Measurements from ENCODE around the gene SPATS1.

SPATS1 gene, protein sequence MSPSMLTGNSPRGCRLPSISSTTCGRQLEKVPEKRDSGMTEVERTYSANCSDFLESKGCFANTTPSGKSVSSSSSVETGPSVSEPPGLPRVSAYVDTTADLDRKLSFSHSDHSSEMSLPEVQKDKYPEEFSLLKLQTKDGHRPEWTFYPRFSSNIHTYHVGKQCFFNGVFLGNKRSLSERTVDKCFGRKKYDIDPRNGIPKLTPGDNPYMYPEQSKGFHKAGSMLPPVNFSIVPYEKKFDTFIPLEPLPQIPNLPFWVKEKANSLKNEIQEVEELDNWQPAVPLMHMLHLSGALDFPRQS

DNA sequence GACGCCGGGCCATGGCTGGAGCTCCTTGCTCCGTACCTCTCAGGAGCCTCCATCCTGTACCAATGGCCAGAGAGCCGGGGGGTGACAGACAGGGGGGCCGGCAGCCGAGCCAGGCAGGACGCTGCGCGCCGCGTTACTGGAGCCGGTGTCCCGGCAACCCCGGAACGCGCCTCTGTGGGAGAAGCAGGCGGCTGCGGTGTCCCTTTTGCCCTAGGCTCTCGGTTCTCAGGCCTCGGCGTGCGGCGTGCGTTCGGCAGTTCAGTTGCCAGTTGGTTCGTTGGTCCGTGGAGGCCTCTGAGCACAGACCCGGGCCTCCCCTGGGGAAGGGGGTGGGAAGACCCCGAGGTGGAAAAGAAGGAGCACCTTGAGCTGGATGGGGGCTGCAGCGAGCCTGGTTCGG, at the start of gene SPATS1:
Gene SPATS1, plus strand, starts transcription at position 162 of the 400 bp plus-strand sequence. CDS start 446 bp downstream, outside the sequence.
- DNase-seq: no peak

DNA sequence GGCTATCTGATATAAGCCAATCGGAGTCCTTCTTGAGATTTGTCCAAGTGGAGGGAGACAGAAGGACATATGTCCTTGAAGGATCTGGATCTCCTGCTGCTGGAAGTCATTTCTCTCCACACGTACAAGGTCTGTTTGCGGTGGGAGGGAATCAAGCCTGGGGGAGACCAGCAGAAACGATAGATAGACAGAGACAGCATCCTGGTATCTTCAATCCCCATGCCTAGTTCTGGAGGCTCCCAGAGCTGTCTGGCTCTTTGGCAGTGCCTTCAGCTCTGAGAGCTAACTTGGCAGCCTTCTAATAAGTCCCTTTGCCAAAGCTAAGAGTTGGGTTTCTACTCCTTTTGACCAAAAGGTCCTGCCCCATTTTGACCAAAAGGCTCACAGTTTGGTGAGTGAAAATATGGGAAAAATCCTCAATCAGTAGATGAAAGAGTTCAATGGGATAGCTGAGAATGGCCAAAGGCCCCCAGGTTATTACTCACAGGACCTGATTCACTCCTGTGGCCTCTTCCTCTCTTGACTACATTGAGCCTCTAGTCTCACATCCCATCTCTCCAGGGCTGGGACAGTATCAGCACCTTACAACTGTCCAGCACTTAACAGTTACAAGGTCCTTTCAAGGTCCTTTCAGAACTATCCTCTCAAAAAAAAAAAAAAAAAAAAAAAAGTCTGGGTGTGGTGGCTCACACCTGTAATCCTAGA, 49.6 kb upstream of the SPATS1 start:
- no peak for DNase-seq

DNA sequence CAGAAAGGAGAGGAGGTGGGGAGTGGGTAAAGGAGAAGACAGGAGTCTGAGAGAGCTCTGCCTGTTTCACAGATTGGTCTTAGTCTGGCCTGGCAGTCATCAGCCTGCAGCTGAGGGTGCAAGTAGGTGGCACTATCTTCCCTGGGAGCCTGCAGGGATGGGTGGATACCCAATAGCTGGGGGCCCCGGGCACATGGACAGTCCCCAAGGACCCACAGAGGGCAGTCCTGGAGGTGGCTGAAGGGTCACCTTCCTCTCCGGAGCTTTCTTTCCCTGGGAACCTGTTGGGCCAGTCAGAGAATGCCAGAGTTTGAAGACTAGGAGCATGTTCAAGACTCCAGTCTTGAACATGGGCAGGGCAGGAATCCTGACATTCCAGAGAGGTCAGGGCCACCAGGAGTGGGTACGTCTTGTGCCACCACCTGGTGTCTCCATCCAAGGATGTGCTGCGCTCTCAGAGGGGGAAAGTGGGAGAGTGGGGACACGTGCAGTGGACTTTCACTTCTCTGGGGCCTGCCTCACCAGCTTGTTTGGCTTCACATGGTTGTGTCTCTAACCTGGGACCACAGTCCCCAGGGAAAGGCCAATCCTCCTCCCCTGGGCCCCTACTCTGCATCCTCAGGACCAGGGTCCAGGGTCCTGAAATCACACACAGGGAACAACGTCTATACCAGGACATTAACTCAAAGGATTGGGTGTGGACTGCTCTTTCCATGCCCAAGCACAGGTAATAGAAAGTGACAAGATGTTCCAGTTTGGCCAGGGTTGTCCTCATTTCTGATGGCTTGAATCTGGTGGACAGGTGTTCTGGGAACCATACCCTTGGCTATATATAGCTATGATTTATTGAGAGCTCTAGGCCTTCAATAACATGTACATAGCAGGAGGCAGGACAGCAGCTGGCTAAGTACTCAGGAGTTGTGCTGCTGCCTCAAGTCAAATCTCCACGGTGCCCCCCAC, 47.3 kb upstream of the SPATS1 start:
- DNase-seq: no peak

DNA sequence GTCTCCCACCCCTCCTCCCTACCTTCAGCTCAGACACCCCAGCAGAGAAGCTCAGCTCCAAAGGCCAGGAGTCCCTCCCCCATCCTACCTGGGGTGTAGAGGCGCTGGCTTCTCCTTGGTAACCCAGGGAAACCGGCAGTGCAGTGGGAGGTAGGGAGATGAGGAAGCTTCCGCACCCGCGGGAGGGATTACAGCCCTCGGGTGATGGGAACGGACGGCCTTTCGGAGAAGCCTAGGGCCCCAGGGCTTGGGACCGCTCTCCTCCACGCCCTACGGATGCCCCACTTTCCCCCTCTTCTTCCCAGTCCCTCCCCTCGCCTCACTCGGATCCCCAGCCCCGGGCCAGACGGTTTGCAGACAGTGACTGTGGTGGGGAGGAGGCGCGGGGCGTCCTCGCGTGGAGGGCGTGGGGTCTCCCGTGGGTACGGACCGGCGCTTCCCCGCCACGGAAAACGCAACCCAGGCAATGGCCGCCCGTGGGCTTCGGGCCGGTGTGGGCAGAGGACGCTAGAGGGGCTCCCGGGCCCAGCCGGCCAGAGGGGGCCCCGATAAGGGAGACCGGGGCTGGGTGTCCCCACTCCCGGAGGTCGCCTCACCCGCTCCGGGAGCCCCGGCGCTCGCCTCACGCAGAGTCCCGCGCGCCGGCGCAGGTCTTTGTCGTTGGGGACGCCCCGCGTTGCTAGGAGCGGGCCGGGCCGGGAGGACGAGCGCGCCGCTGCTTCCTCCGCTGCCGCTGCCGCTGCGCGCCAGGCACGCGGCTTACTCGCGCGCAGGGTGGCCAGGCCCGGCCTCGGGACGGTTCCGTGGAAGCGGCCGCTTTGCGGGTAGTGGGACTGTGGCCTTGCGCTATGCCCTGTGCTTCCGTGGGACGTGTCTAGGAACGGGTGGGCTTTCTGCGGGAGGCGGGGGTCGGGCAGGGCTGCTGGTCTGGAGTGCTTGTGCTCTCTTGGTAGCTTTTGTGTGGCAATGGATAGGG, 45.1 kb upstream of the SPATS1 start:
- DNase-seq: peak; percentile 36

DNA sequence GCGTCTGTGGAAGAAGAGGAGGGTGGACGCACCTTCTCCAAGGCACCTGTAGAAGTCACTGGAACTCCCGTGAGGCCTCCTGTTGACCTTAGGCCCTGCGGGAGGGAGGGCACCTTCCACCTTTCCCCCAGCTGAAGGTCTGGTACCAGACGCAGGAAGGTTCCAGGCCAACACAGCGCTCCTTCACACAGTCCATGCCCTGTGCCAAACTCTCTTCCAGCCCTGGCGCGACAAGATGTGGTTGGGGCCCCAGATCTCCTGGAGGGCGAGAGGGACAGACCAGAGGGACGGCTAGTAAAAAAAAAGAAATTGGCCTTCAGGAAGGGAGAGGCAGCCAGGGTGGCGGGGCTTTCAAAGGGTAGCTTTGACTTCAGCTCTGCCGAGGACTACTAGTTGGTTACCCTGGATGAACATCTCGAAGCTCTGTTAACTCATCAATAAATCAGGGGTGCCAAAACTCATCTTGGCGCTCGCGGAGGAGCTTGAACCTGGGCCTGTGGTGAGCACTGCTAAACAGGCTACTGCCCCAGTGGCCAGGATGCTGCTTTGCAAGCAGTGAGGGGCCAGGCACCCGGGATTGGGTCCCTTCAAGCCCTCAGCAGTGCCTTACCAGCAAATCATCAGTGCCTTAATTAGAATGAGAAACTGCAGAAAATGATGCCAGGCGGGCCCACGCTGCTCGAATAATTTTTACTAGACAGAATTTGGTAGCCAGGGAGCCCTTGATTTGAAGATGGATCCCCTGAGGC, 44.2 kb upstream of the SPATS1 start:
- DNase-seq: no peak

DNA sequence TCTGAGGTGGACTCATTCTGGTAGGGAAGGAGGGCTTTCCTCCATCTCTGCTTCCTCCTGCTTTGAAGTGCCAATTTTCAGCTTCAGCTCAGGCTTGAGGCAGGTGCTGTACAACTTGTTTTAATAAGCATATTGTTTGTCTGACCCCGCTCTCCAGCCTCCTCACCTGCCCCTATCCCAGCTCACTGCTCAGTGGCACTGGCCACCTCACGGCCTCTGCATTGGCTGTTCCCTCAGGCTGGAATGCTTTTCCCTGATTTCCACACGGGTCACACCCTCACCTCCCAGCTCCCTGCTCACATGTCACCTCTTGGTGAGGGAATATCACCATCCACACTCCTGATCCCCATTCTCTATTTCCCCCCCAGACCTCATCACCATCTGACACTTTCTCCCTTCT, 43.6 kb upstream of the SPATS1 start:
- no peak for DNase-seq

DNA sequence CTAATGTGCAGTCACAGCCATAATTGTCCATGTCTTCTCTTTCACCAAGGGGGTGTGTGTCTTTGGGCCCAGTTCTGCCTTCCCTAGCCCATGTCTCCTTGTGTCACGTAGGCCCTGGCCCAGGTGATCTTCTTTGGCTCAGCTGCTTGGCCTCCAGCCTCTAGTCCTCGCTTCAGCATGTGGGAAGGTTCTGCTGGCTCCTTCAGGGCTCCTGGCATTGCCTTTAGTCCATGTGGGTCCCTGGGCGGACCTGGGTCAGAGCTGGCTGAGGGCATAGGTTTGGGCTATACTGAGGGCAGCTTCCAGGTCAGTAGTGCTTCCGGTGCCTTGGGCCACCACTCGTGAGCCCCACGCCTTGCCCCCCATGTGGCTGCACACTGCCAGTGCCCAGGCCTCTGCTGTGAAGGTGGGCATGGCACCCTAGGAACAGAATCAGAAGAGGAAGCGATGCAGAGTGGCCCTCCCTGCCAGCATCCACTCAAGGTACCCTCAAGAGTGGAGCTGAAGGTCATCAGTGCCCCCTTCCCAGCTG, 42.1 kb upstream of the SPATS1 start:
- no peak for DNase-seq

DNA sequence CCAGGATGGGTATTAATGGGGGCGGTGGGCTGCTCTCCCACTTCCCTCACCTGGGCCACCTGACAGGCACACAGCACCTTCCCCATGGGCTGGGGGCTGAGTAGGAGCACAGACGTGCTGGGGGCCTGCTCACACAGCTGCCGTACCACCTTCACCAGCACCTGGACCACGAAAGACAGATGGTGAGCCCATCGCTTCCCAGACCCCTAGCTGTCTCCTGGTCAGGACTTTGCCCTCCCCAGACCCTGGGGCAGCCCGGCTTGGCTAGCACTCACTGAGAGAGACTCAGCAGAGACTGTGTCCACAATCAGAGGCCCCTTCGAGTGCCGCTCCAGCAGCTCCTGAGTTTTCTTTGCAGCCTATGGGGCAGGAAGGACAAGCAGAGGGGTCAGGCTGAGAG, 41.3 kb upstream of the SPATS1 start:
- DNase-seq: no peak

DNA sequence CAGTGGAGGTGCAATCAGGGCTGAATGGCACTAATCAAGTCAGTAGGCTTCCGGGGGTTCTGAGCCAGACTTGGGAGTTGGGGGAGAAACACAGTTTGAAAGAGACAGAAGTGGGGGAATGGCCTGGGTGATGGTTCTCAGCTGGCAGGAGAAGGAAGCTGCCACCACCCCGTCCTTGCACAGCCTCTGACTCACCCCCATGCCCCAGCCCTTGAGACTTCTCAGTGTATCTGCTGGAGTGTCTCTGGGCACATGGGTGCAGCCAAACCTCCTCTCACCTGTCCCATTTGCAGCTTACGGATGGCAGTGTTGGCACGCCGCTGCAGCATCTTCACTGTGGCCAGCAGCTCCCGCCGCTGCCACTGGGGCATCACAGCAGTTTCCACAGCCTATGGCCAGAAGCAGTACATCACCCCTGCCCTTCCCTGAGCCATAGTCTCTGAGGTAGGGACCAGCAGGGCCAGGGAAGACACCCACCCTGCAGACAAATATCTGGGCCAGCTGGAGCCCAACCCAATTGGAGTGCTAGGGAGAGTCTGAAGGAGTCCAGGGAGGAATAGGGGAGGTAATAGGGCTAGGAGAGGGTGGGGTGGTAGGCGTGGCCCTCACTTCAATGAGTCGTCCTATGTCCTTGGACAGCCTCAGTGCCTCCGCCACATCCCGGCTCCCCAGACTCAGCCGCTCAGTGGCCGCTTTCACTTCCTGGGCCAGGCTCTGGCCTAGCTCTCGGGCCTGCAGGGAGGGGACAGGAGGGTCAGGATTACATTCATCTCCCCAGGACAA, 40.5 kb upstream of the SPATS1 start:
- DNase-seq: no peak

DNA sequence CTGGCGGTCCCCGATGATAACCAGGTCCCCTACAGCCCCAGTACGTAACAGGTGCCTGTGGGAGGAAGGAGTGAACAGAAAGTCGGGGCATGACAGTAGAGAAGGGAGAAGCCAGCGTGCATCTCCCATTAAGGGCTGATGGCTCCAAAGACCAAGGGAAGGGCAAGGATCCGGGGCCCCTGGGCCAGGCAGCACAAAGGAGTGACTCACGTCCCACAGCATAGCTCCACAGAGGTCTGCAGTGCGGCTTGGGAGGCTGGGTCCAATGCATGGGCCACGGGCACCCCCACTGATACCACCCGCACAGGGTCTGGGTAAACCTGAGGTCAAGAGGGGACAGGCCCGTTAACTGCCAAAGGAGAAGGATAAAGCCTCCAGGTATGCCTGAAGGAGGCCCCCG, 39.6 kb upstream of the SPATS1 start:
- no peak for DNase-seq

DNA sequence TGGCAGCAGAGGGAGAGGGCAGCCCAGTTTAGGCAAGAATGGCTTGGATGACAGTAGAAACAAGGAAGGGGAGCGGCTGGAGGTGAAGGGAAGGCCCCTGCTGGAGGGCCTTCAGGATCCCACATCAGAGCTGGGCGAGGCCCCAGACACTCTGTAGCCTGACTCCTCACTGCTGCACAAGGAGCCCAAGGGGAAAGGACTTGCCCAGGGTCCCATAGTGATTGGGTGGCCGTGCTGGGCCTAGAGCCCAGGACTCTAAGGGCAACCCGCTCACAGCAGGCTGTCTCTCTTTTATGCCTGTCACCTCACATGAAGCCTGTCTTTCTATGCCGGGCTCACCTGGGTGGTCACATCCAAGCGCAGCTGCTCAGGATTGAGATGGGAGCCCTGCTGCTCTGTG, 38.6 kb upstream of the SPATS1 start:
- DNase-seq: no peak

DNA sequence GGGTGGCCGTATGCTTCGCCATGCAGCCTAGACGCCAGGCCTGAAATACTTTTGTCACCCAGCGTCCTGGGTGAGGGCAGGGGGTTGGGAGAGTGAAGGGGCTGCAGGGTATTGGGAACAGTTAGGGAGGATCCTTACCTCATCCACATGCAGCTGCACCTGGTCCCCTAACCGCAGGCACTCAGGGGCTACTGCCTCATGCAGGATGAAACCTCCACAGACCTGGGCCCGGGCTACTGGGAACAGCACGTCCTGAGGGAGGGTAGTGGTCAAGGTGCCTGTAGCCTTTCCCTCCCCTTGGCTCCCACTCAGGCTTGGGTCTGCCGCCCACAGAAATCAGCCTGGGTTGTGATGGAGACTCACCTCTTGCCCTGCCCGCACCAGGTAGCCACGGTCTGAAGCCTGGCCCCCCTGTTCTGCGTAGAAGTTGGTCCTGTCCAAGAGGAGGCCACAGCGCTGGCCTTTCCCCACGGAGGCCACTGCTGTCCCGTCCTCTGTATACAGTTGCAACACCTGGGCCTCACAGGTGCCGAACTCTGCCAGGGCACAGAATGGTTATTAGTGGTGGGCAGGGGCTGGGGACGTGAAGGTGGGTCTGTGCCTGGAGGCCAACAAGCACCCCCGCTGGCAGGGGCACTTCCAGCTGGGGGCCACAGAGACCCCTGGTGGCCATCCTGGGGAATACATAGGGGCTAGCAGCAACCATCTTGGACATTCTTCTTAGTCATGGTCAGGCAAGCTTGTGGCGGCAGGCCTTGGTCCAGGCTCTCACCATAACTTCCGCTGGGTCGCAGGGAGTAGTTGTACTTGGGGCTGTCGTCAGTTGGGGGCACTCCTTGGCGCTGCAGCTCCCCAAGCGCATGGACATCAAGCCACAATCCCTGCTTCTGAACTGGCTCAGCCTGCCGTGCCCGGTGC, 37.9 kb upstream of the SPATS1 start:
- DNase-seq: no peak

DNA sequence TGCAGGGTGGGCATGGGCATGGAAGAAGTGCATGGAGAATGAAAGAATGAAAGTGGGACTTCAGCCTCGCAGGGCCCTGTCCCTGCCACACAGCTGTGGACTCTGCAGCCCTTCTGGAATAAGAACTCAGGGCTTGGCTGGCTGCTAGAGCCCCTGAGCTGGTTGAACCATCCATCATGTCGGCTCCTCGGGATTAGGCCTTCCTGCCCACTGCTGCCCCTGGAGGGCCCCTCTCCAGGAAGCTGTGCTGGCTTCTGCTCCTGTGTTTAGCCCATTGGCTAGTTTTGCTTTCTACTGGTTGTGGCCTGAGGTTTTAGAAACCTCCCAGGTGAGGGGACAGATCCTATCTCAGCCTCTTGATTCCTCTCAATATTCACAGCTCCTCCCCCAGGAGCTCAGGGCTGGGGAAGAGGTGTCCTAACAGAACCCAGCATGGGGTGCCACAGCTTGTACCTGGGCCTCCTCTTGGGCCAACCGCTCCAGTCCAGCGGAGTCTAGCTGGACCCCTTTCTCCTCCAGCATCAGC, 37.2 kb upstream of the SPATS1 start:
- DNase-seq: no peak

DNA sequence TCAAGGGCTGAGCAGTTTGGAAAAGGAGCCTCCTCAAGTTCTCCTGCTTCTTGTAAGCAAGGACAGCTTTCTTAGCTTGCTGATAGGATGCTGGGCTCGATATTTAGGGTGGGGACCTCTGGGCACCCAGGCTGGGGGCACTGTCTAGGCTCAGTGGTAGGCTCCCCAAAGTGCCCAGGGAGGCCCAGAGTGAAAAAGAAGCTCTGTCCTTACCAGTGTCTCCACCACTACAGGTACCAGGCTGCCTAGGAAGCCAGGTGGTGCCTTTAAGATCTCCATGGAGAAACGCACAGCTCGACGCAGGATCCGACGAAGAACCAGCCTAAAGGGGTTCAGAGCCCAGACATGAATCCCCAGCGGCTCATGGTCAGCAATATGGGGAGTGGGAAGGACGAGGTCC, 35.7 kb upstream of the SPATS1 start:
- no peak for DNase-seq

DNA sequence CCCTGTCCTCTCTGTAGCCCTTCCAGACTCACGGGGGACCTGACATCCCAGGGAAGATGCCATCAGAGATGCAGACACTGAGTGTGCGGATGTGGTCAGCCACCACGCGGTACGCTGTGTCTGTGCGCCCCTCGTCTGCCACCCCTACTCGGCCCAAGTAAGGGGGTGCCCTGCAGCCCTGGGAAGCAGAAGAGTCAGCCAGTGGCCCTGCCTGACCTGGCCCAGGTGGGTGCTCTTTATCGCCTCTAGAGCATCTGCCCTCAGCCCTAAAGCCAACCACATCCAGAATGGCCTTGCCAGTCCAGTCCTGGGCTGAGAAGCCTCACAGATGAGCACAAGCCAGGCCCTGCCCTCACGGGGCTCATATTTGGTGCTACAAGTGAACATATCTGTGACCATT, 35.2 kb upstream of the SPATS1 start:
- DNase-seq: no peak

DNA sequence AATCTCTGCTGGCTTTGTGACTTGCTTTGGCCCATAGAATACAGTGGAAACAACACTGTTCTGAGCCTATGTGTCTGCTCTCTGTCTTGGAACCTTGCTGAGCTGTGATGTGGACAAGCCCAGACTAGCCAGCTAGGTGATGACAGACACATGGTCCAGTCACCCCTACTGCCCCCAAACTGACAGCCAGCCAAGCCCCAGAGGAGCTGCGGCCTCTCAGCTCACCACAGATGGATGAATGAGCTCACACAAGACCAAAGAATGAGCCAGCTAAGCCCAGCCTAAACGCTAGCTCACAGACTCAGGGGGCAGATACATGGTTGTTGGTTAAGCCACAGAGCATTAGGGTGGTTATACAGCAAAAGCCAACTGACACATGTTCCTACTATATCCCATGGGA, 33.4 kb upstream of the SPATS1 start:
- no peak for DNase-seq

DNA sequence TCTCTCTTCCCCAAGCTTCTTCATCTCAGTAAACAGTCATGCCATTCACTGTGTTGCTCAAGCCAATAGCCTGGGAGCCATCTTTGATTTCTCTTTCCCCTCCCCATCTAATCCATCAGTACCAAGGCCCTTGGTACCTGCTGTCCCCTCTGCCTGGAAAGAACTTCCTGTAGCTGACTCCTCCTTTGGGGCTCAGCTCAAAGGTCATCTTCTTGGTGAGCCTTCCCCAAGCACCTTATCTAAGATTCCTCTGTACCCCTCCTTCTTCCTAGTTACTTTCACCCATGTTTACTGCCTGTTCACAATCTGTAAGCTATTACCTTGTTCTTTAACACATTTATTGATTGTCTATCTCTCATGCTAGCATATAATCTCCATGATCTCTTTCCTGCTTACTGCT, 32.8 kb upstream of the SPATS1 start:
- DNase-seq: no peak

DNA sequence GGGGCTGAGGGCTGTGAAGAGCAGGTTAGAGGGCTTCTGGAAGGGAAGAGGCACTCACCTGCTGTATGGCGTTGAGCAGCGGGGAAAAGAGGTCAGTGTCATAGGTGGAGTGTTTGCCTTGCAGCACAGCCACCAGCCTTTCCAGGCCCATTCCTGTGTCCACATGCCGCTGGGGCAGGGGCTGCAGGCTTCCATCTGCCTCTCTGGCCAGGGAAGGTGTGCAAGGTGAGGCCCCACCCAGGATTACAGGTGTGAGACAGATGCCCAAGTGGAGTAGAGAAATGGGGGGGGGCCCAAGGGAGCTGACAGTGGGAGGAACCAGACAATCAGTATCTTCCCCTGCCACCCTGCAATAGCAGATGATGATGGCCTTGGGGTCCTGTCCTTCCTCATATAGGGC, 32.2 kb upstream of the SPATS1 start:
- no peak for DNase-seq

DNA sequence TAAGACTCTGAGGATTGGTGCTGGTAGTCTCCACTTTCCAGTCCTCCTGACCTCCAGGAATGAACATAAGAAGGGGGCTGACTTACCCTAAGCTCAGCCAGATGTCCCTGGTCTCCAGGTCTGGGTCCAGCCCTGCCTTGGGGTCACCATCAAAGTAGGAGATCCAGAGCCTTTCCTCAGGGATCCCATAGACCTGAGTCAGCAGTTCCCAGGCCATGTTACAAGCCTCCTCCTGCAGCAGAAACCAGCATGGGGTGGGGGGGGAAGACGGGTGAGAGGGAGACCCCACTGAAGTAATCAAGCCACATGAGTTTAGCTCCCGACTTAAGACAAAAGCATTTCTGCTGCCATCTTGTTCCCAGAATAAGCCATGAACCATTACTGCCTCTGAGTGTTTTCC, 31.1 kb upstream of the SPATS1 start:
- DNase-seq: no peak

Measured in NCI-H2227 treated with DMSO at 0.1 percent for 48 hours (cell line).